Fibroblast of lung (primary cell): Measurements from ENCODE around the gene ANKLE2.

Experiments used
- EZH2 ChIP-seq: IDR thresholded peaks from 2 replicates; pipeline ENCODE4 v1.5.1; 2012; ENCODE audit warnings: low read length, control low read depth, mild to moderate bottlenecking; ENCODE audit errors: missing control alignments
- TF ChIP-seq, protein P1 (sequence below), 2 donors: IDR thresholded peaks in 1 of 2; conservative IDR thresholded peaks in 1 of 2; 1 replicate in 1 of 2; 2 replicates in 1 of 2; pipeline ENCODE4 v1.5.1; 2011 to 2012; ENCODE audit warnings: low read length in 2 of 2, control low read depth in 1 of 2, inconsistent platforms in 1 of 2, low read depth in 1 of 2, mild to moderate bottlenecking in 1 of 2

DNA sequence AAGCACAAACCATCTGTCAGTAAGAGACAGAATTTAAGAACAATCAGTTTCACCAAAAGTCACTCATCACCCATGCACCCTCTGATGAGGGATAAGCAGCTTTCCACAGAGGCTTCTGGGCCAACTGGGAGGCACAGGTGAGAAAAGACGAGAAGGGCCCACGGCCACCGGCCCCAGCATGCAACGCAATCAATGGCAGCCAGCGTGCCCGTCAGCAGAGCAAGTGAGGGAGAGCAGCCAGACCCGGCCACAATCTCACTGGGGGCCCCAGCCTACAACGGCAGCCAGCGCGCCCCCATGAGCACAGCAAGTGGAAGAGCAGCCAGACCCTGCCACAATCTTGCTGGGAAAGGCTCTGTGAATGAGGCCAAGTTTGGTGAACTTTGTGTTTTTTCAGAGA, 13.3 kb downstream of the ANKLE2 start:
- TF ChIP-seq, protein P1, sequence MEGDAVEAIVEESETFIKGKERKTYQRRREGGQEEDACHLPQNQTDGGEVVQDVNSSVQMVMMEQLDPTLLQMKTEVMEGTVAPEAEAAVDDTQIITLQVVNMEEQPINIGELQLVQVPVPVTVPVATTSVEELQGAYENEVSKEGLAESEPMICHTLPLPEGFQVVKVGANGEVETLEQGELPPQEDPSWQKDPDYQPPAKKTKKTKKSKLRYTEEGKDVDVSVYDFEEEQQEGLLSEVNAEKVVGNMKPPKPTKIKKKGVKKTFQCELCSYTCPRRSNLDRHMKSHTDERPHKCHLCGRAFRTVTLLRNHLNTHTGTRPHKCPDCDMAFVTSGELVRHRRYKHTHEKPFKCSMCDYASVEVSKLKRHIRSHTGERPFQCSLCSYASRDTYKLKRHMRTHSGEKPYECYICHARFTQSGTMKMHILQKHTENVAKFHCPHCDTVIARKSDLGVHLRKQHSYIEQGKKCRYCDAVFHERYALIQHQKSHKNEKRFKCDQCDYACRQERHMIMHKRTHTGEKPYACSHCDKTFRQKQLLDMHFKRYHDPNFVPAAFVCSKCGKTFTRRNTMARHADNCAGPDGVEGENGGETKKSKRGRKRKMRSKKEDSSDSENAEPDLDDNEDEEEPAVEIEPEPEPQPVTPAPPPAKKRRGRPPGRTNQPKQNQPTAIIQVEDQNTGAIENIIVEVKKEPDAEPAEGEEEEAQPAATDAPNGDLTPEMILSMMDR (conservative IDR thresholded peaks at IDR 0.05 in 1 of 2, IDR thresholded peaks at IDR 0.05 in 1 of 2; ENCODE audit: low read depth in 1 of 2, low read length in 2 of 2) = no peak
- TF ChIP-seq EZH2 = no peak
